Bronchial smooth muscle cell (primary cell): Measurements from ENCODE around the gene CGAS. TPM values are rescaled to one million over a fixed set of nuclear protein-coding genes. Genes with fewer than 3 reads are reported as not detected.

Experiments used
- total RNA-seq: library from RNA; depleted of rRNA; stranded (reverse); fragments of >200 nt; gene quantifications from 2 replicates; pipeline ENCODE4 v1.2.1, GENCODE V29; 2014

The CGAS gene
- 1.5 and 3.2 TPM in 2 replicates for total RNA-seq

DNA sequence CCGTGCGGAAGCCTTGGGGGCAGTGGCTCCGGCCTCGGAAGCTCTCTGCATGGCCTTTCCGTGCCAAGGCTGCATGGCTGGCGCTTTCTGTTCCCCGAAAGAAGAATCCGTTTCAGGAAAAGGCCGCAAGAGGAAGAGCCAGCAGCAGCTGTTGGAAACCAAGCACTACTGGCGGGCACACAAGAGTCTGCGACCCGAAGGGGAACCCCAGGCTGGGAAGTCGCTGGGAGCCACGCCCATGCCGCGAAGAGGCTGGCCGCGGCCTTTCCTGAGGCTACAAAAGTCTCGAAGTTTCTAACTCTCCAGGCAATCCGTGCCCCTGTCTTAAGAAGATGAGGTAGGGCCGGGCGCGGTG is at the start of gene CGAS:
Gene CGAS (minus strand): TSS at position 191 of the 355 bp plus-strand sequence. CDS start 116 bp downstream, at position 75.

DNA sequence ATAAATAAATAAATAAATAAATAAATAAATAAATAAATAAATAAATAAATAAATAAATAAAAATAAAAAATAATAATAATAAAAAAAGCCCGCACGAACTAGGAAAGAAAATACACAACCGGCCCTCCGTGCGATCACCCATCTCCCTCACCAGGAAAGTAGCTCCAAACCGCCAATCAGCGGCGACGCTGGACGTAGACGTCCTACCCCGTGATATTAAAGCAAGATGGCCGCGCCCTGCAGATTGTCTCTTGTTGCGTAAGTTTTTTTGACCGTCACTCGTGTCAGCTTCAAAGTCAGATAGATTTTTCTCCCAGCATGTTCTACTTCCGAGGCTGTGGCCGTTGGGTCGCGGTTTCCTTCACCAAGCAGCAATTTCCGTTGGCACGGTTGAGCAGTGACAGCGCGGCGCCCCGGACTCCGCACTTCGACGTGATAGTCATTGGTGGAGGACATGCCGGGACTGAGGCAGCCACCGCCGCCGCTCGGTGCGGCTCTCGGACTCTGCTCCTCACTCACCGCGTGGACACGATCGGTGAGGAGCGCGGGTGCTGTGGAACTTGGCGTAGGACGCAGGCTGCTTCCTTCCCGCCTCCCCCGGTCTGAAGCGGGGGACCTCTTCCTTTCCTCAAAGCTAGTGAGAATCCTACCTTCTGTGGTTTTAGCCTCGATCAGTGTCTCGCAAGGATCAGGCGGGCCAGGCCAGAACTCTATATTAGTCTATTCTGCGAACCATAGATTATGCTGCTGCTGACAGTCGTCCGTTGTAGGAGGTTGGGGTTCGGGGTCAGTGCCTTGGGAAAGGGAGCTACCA is 9.6 kb upstream of the CGAS start, which contains the start of gene MTO1:
Gene MTO1 (plus strand): TSS at position 201 of the 814 bp plus-strand sequence. CDS start 118 bp downstream, at position 319.

DNA sequence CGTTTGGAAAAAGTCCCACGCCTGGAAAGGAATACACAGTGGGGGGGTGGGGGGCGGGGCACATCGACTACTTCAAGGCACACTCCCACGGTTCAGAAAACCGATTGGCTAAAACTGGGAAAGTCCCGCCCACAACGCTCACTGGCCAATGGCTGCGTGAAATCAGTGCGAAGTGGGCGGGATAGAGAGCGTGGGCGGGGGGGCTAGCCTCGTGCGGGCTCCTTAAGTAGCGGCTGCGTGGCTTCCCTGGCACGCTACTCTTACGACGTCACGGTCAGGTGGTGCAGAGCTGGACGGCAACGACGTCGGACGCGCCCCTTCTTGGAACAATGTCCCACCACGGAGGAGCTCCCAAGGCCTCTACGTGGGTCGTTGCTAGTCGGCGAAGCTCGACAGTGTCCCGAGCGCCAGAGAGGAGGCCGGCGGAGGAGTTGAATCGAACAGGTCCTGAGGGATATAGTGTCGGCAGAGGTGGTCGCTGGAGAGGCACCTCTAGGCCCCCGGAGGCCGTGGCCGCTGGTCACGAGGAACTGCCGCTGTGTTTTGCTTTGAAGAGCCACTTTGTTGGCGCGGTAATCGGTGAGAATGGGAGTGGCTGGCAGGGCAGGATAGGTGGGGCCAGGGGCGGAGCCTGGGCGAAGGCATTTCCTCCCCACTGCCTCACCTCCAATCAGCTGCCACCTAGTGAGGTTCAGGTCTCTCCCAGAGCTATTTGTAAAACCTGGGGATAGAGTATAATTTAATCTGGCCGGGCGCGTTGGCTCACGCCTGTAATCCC is 57.3 kb downstream of the CGAS start, which contains the start of gene DDX43:
Gene DDX43 (plus strand): TSS at position 252 of the 778 bp plus-strand sequence. CDS start 78 bp downstream, at position 330.

Other genes with a start within 250 kb of the CGAS start
- not detected in 2 replicates for gene KHDC1L, start 226.8 kb downstream of the CGAS start, total RNA-seq
- gene KHDC1, start 189.1 kb downstream of the CGAS start, total RNA-seq = 4.6 and 6.0 TPM in 2 replicates
- not detected in 2 replicates for gene DPPA5, start 98.0 kb downstream of the CGAS start, total RNA-seq
- gene KHDC3L, start 89.6 kb downstream of the CGAS start, total RNA-seq = not detected in 2 replicates
- not detected in 2 replicates for gene OOEP, start 82.4 kb downstream of the CGAS start, total RNA-seq
- gene DDX43, start 57.5 kb downstream of the CGAS start, total RNA-seq = 0.32 TPM in 1 of 2 replicates, not detected in the other
- 24.3 and 40.2 TPM in 2 replicates for gene MTO1, start 9.4 kb upstream of the CGAS start, total RNA-seq
- gene EEF1A1, start 68.7 kb upstream of the CGAS start, total RNA-seq = 22,843 and 44,384 TPM in 2 replicates
- 11.8 and 28.4 TPM in 2 replicates for gene SLC17A5, start 201.7 kb upstream of the CGAS start, total RNA-seq
- gene CD109, start 243.9 kb upstream of the CGAS start, total RNA-seq = 31.4 and 55.3 TPM in 2 replicates